Glomerular visceral epithelial cell (primary cell): Measurements from ENCODE around the gene PRAMEF8.
"Not testable (repeated sequence)": the region's sequence is repeated elsewhere in the genome, so short reads cannot be mapped to it uniquely, and the experiment has no call there.

ENCODE experiments used
- DNase-seq: peaks from one replicate; pipeline ENCODE4 v3.0.0-alpha.2; 2016; ENCODE audit errors: extremely low spot score

Gene PRAMEF8

DNA sequence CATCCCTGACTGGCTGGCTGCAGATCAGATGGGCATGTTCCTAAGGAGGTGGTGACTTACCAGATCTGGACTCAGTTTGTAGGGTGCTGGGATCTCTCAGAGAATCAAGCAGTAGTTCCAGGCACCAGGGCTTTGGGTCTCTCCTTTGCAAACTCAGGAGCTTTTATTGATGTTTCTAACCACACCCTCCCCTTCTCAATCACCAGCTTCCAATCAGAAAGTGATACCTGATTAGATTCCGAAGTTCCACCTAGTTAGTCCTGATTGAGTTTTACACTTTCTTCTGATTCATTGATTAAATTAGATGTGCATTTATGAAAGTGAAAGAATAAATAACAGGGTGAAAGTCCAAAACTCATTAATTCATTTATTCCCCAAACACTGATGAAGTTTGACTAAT is at the start of gene PRAMEF8:
PRAMEF8 (minus strand) TSS at position 101 of the 400 bp plus-strand sequence. CDS start 1,046 bp downstream, outside the sequence.
- DNase-seq = not testable (repeated sequence)

- not testable (repeated sequence) for DNase-seq
Measured at GRCh38 chr1:13315281-13315680, 30.3 kb upstream of the PRAMEF8 start, which contains the start of gene PRAMEF15. Gene PRAMEF15, plus strand, starts transcription at chr1:13315581. Its CDS starts 2,827 bp downstream, at chr1:13318408.

DNA sequence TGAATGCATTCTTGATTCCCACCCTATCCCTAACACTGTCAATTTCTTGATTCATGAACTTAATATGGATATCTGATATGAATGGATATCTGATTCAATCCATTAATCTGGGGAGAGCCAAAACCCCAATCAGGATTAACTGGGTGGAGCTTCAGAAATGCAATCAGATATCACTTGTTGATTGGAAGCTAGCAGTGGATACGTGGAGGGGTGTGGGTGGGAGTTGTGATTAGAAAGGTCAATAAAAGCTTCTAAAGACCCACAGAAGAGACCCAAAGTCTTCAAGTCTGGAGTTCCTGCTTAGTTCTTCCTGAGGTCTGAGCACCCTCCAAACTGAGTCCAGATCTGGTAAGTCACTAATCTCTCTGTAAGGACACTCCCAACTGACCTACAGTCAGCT is 18.3 kb upstream of the PRAMEF8 start, which contains the start of gene PRAMEF33:
PRAMEF33 (plus strand) TSS at position 301 of the 400 bp plus-strand sequence. CDS start 2,416 bp downstream, outside the sequence.
- not testable (repeated sequence) for DNase-seq

DNA sequence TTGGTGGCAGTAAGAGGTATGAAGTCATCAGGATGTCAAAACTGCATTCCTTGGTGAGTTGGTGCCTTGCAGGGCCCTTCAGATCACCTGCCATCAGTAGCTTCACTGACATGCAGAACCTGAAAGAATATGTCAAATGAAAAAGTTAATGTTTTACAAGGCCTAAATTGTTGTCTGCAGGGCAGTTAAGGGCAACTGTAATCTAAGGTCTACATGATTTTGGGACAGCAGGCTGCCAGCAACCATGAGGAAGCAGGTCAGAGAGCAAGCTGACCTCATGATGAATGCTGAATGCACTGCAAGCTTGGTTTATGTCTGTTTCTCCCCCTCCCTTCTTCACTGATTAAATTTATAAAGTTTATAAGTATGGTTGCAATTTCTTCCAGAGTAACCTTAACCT is 17.3 kb upstream of the PRAMEF8 start:
- DNase-seq = not testable (repeated sequence)

DNA sequence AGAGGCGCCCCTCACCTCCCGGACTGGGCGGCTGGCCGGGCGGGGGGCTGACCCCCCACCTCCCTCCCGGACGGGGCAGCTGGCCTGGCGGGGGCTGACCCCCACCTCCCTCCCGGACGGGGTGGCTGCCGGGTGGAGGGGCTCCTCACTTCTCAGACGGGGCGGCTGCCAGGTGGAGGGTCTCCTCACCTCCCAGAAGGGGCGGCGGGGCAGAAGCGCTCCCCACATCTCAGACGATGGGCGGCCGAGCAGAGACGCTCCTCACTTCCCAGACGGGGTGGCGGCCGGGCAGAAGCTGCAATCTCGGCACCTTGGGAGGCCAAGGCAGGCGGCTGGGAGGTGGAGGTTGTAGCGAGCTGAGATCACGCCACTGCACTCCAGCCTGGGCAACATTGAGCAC is 13.8 kb upstream of the PRAMEF8 start:
- DNase-seq = not testable (repeated sequence)

GRCh38 chr1:13297216-13297931 is 12.4 kb upstream of the PRAMEF8 start:
- not testable (repeated sequence) for DNase-seq

- not testable (repeated sequence) for DNase-seq
Measured at GRCh38 chr1:13289030-13289429, 4.1 kb upstream of the PRAMEF8 start.

DNA sequence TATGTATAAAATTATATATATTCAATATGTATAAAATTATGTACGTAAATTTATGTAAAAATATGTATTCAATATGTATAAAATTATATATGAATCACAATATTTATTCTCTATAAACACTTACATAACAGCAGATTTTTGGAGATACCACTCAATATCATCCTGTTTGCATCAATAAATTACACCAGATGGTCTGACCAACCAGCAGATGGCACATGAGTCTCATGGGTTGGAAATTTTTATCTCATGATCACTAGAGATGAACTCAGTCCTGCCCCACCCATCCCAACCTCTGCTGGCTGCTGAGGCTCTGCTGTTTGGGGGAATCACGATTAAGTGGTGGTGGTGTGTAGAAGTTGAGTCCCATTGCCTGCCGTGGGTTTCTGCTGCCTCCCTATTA is 5.3 kb downstream of the PRAMEF8 start:
- not testable (repeated sequence) for DNase-seq

DNA sequence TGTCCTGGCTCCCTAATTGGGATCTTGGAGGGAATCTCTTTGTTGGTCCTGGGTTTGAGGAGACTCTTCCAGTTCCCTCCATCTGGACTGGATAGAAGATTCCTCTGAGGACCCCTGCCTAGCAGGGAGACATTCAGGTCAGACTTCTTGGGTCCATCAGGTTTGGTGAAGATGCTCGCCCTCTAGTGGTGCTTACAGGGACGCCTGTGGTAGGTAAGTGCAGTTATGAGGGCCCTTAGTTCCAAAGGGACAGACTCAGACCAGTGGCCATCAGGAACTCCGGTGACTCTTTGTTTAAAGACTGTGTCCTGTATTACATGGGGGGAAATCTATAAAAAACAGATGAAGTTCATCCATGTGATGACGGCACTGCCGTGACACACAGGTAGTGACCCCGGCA is 7.9 kb downstream of the PRAMEF8 start:
- not testable (repeated sequence) for DNase-seq

- DNase-seq = not testable (repeated sequence)
Measured at GRCh38 chr1:13265124-13265523, 19.8 kb downstream of the PRAMEF8 start.

GRCh38 chr1:13253898-13254297 is 31.0 kb downstream of the PRAMEF8 start, which contains the start of gene PRAMEF5:
Gene PRAMEF5, plus strand, starts transcription at chr1:13254198. Its CDS starts 5,071 bp downstream, at chr1:13259269.
- DNase-seq = not testable (repeated sequence)

- DNase-seq = not testable (repeated sequence)
Measured at GRCh38 chr1:13247122-13247521, 37.8 kb downstream of the PRAMEF8 start.

DNA sequence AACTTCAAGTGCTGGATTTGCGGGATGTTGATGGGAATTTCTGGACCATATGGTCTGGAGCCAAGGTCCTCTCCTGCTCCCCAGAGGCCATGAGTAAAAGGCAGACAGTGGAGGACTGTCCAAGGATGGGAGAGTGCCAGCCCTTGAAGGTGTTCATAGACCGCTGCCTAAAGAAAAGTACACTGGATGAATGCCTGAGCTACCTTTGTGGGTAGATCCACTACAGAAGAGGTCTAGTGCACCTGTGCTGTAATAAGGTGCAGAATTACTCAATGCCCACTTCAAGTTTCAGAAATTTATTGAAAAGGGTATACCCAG is 38.4 kb downstream of the PRAMEF8 start:
- not testable (repeated sequence) for DNase-seq

- not testable (repeated sequence) for DNase-seq
Measured at GRCh38 chr1:13245841-13246553, 38.9 kb downstream of the PRAMEF8 start.

DNA sequence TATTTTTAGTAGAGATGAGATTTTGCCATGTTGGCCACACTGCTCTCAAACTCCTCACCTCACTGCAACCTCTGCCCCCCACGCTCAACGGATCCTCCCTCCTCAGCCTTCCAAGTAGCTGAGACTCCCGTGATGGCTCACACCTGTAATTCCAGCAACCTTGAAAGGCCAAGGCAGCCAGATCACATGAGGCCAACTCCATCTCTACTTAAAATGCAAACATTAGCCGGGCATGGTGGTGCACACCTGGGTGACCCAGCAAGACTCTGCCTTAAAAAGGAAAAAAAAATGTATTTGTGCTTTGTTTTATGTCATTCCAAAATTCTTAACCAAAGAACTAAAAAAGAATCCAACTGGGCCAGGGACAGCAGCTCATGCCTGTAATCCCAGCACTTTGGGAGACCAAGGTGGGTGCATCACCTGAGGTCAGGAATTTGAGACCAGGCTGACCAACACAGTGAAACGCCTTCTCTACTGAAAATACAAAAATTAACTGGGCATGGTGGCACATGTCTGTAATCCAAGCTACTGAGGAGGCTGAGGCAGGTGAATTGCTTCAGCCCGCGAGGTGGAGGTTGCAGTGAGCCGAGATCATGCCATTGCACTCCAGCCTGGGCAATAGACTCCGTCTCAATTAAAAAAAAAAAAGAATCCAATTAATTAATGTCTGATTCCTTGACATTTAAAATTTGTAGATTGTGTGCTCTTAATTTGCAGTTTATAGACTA is 41.2 kb downstream of the PRAMEF8 start:
- not testable (repeated sequence) for DNase-seq

GRCh38 chr1:13239633-13240032 is 45.3 kb downstream of the PRAMEF8 start:
- not testable (repeated sequence) for DNase-seq

- not testable (repeated sequence) for DNase-seq
Measured at GRCh38 chr1:13237572-13237971, 47.4 kb downstream of the PRAMEF8 start.

GRCh38 chr1:13234057-13234456 is 50.9 kb downstream of the PRAMEF8 start:
- DNase-seq = not testable (repeated sequence)

DNA sequence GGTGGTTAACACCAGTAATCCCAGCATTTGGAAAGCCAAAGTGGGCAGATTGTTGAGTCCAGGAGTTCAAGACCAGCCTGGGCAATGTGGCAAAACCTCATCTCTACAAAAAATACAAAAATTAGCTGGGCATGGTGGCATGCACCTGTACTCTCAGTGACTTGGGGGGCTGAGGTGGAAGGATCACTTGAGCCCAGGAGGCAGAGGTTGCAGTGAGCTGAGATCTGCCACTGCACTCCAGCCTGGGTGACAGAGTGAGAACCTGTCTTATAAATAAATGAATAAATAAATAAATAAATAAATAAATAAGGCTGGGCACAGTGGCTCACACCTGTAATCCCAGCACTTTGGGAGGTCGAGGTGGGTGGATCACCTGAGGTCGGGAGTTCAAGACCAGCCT is 52.9 kb downstream of the PRAMEF8 start:
- not testable (repeated sequence) for DNase-seq
